ENCODE data around the gene UGGT1. TPM values are rescaled to one million over a fixed set of nuclear protein-coding genes. Genes with fewer than 3 reads are reported as not detected.

Gene UGGT1
- total RNA-seq, 5 donors from 2014 or later (not counting 1 experiment from before 2014, with no cell fraction given) = 46.0 to 50.8 (median 48.4) TPM

DNA sequence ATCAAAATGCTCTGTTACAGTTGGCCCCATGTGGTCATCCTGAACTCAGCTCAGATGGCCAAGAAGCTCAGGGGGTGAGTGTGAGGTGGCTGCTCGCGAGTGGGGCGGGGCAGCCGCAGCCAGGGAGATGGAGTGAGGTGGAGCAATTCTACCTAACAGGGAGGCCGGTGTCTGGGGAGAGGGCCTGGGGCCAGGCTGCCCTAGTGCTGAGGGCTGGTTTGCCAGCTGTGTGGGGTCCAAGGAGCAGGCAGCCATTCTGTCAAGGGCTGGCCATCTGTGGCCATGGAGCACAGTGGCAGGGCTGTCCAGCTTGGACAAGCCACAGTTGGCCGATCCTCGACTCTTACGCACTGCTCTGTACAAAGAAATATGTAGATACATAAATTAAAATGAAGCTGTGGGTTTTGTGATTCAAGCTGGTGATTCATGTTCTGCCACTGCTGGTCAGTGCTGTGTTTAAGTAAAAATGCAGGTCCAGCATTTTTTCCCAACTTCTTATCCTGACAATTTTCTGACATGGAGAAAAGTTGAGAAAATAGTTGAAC lies 145.6 kb downstream of the UGGT1 start:
- Mint-ChIP-seq H3K4me1 (peaks cover 5% of the 10 kb centered on the region in 3 donors), H3K27ac (no peak overlapping the region), H3K36me3 (no peaks in the 10 kb centered on the region), H3K27me3 (peaks cover 7 to 9% of the 10 kb centered on the region in 2 donors), H3K9me3 (no peaks in the 10 kb centered on the region), H3K4me3 (no peak overlapping the region)
- H3K36me3 ChIP-seq (ENCODE audit: control insufficient read depth in 2 of 2, extremely low read depth in 1 of 2, insufficient read depth in 1 of 2, low read length in 1 of 2) = no peaks in the 10 kb centered on the region
- no peaks in the 10 kb centered on the region for H3K9me3 ChIP-seq
- ChIA-PET CTCF (interaction anchor here in 1 of 2 donors (0.5 to 1.1 kb wide), 2 partner anchors 9 to 352 kb away, joined by 3 to 5 read pairs; no protein-coding TSS in a partner anchor), POLR2A (no interaction called here)
- H3K27ac ChIP-seq (ENCODE audit: low read length) = no peak overlapping the region
- ATAC-seq (replicated peaks in 1 of 4) (no peak), DNase-seq (no peak)
- peaks cover 0 to 34% of the 10 kb centered on the region in 2 experiments for H3K27me3 ChIP-seq (replicated peaks in 1 of 2; ENCODE audit: control insufficient read depth in 2 of 2, extremely low read depth in 1 of 2, insufficient read depth in 2 of 2, low read length in 1 of 2)
- peaks cover 0 to 11% of the 10 kb centered on the region in 2 experiments for H3K4me1 ChIP-seq (ENCODE audit: control insufficient read depth in 1 of 2, extremely low read depth in 1 of 2, insufficient read depth in 2 of 2, low read length in 2 of 2)
- H3K4me3 ChIP-seq (ENCODE audit: control insufficient read depth in 1 of 2, extremely low read depth in 1 of 2, low read length in 1 of 2) = no peak overlapping the region
- 98% methylated on average over 4 of the region's 8 CpGs for WGBS (ENCODE audit: insufficient coverage)

DNA sequence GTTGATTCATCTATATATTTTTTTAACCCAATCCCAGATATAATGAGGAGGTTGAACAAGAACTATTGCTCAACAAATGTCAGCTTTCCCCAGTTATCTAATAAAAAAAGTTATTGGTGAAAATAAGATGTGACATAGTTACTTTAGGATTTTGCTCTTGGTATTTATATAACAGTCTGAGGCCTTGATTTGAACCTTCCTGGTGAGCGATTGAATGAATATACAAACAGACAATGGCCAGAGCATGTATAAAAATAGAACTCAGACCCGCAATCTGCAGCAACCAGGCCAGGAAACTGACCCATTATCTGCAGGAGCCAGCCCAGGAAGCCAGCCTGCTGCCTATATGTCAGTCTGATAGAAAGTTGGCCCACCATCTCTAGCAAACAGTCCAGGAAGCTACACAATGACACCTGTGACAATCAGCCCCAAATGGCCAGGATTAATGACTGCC lies 146.1 kb downstream of the UGGT1 start:
- ChIA-PET CTCF (interaction anchor here in 1 of 2 donors (1.1 kb wide), 1 partner anchor 353 kb away, joined by 3 read pairs; no protein-coding TSS in a partner anchor), POLR2A (no interaction called here)
- Mint-ChIP-seq H3K27ac (no peak overlapping the region), H3K27me3 (peaks cover 7 to 9% of the 10 kb centered on the region in 2 donors), H3K4me1 (peaks cover 5% of the 10 kb centered on the region in 3 donors), H3K36me3 (no peaks in the 10 kb centered on the region), H3K9me3 (no peaks in the 10 kb centered on the region), H3K4me3 (no peak overlapping the region)
- no peaks in the 10 kb centered on the region for H3K9me3 ChIP-seq
- no peaks in the 10 kb centered on the region for H3K36me3 ChIP-seq (ENCODE audit: control insufficient read depth in 2 of 2, extremely low read depth in 1 of 2, insufficient read depth in 1 of 2, low read length in 1 of 2)
- no peak for DNase-seq
- peaks cover 0 to 11% of the 10 kb centered on the region in 2 experiments for H3K4me1 ChIP-seq (ENCODE audit: control insufficient read depth in 1 of 2, extremely low read depth in 1 of 2, insufficient read depth in 2 of 2, low read length in 2 of 2)
- whole genome bisulfite sequencing (ENCODE audit: insufficient coverage) = 78% methylated on average over 1 of the region's 2 CpGs
- ATAC-seq (replicated peaks in 1 of 4) = no peak
- no peak overlapping the region for H3K27ac ChIP-seq (ENCODE audit: low read length)
- H3K4me3 ChIP-seq (ENCODE audit: control insufficient read depth in 1 of 2, extremely low read depth in 1 of 2, low read length in 1 of 2) = no peak overlapping the region
- H3K27me3 ChIP-seq (replicated peaks in 1 of 2; ENCODE audit: control insufficient read depth in 2 of 2, extremely low read depth in 1 of 2, insufficient read depth in 2 of 2, low read length in 1 of 2) = peaks cover 0 to 30% of the 10 kb centered on the region in 2 experiments

DNA sequence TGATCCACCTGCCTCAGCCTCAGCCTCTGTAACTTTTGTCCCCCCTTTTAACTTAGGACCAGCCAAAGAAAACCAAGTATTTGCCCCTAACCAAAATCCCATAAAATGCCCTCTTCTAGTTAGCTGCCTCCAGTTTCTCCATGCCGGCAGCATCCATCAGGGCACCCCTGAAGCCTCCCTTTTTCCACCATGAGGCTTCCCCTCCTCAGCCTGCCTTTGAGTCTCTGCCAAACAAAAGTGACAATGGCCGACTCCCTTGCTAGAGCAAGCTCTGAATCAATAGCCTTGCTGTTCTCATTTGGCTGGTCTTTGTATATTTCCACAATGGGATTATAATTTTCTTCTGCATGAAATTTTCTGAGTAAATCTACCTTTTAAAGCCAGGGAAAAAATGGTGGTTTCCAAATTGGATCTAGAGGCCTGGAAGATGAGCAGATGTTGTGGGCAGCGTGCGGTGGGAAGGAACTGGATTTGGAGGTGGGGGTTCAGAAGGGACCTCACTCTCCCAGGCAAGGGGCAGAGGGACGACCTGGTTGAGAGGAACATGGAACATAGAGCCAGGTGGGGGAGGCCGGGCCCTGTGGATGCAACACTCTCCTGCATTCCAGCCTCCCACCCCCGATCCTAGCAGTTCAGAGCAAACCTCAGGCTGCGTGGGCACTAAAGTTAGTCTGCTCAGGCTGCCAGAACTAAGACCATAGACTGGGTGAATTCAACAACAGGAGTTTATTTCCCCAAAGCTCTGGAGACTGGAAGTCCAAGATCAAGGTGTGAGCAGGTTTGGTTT lies 147.1 kb downstream of the UGGT1 start:
- DNase-seq = no peak
- 92% methylated on average over 5 of the region's 8 CpGs for WGBS (ENCODE audit: insufficient coverage)
- Histone ChIP-seq H3K4me1 (ENCODE audit: control insufficient read depth in 1 of 2, extremely low read depth in 1 of 2, insufficient read depth in 2 of 2, low read length in 2 of 2) (peaks cover 0 to 5% of the 10 kb centered on the region in 2 experiments), H3K9me3 (no peaks in the 10 kb centered on the region), H3K4me3 (ENCODE audit: control insufficient read depth in 1 of 2, extremely low read depth in 1 of 2, low read length in 1 of 2) (no peak overlapping the region), H3K27me3 (replicated peaks in 1 of 2; ENCODE audit: control insufficient read depth in 2 of 2, extremely low read depth in 1 of 2, insufficient read depth in 2 of 2, low read length in 1 of 2) (peaks cover 0 to 22% of the 10 kb centered on the region in 2 experiments), H3K36me3 (ENCODE audit: control insufficient read depth in 2 of 2, extremely low read depth in 1 of 2, insufficient read depth in 1 of 2, low read length in 1 of 2) (no peaks in the 10 kb centered on the region), H3K27ac (ENCODE audit: low read length) (no peak overlapping the region)
- no peaks in the 10 kb centered on the region for H3K9me3 Mint-ChIP-seq
- H3K36me3 Mint-ChIP-seq = no peaks in the 10 kb centered on the region
- no peak for ATAC-seq (replicated peaks in 1 of 4)
- H3K27ac Mint-ChIP-seq = no peak overlapping the region
- peaks cover 7 to 9% of the 10 kb centered on the region in 2 donors for H3K27me3 Mint-ChIP-seq
- peaks cover 5% of the 10 kb centered on the region in 3 donors for H3K4me1 Mint-ChIP-seq
- ChIA-PET CTCF (no interaction called here), POLR2A (no interaction called here)
- H3K4me3 Mint-ChIP-seq = no peak overlapping the region

DNA sequence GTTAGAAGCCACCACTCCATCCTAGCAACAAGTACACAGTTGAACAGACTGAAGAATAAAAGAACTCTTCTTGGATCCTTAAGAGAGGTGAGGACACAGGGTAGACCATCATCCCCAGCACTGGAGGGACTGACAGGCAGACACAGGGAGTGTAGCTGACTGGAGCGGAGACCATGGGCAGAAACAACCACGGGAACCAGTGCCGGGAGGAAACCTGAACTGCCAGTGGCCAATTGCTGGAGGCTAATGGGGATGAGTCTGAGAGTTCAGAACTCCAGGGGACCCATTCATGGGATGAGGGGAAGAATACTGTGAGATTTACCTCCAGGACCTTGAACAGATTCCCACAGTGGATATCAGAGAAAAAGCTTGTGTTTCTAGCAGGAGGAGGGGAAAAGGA lies 150.9 kb downstream of the UGGT1 start:
- Mint-ChIP-seq H3K36me3 (no peaks in the 10 kb centered on the region), H3K9me3 (no peaks in the 10 kb centered on the region), H3K4me1 (peaks cover 5 to 13% (median 12%) of the 10 kb centered on the region in 3 donors), H3K27ac (no peak overlapping the region), H3K4me3 (no peak overlapping the region), H3K27me3 (peaks cover 0 to 6% of the 10 kb centered on the region in 2 donors)
- H3K27me3 ChIP-seq (replicated peaks in 1 of 2; ENCODE audit: control insufficient read depth in 2 of 2, extremely low read depth in 1 of 2, insufficient read depth in 2 of 2, low read length in 1 of 2) = peaks cover 0 to 9% of the 10 kb centered on the region in 2 experiments
- WGBS (ENCODE audit: insufficient coverage) = 95% methylated on average over 3 of the region's 3 CpGs
- ChIA-PET CTCF (no interaction called here), POLR2A (no interaction called here)
- DNase-seq (no peak), ATAC-seq (replicated peaks in 1 of 4) (no peak)
- no peak overlapping the region for H3K27ac ChIP-seq (ENCODE audit: low read length)
- H3K4me1 ChIP-seq (ENCODE audit: control insufficient read depth in 1 of 2, extremely low read depth in 1 of 2, insufficient read depth in 2 of 2, low read length in 2 of 2) = no peaks in the 10 kb centered on the region
- H3K36me3 ChIP-seq (ENCODE audit: control insufficient read depth in 2 of 2, extremely low read depth in 1 of 2, insufficient read depth in 1 of 2, low read length in 1 of 2) = no peaks in the 10 kb centered on the region
- H3K4me3 ChIP-seq (ENCODE audit: control insufficient read depth in 1 of 2, extremely low read depth in 1 of 2, low read length in 1 of 2) = no peak overlapping the region
- no peaks in the 10 kb centered on the region for H3K9me3 ChIP-seq

Other genes starting within 250 kb of the UGGT1 start
- 10 to 100 TPM; 22.3 to 28.9 (median 27.4) TPM for gene POLR2D, start 233.0 kb upstream of the UGGT1 start, total RNA-seq
- gene AMMECR1L, start 205.2 kb upstream of the UGGT1 start, total RNA-seq = 10 to 100 TPM; 10.2 to 18.1 (median 15.0) TPM
- 10 to 100 TPM; 25.3 to 31.2 (median 29.2) TPM for gene SAP130, start 63.1 kb upstream of the UGGT1 start, total RNA-seq
- 10 to 100 TPM in 3 of 5 donors, 1 to 10 TPM in 2; 7.6 to 15.6 (median 15.4) TPM for gene HS6ST1, start 227.7 kb downstream of the UGGT1 start, total RNA-seq